Urinary bladder (tissue), 2 donors: Measurements from ENCODE around the gene ZZZ3. TPM values are rescaled to one million over a fixed set of nuclear protein-coding genes. Genes with fewer than 3 reads are reported as not detected.

Experiments used
- polyA plus RNA-seq: library from polyadenylated mRNA; stranded (reverse); fragments of 200-250 nt; gene quantifications from one replicate; pipeline ENCODE4 v1.2.3, GENCODE V29; 2013
- small RNA-seq: library from RNA; depleted of rRNA; stranded (forward); fragments of <200 nt; gene quantifications from one replicate; pipeline ENCODE3, GENCODE V24; 2014
- total RNA-seq: library from RNA; depleted of rRNA; stranded (reverse); fragments of >200 nt; gene quantifications from one replicate; pipeline ENCODE4 v1.2.3, GENCODE V29; 2014
- donor health status: healthy.

ZZZ3 gene
- total and polyA plus RNA-seq, 2 donors: 20.0 to 171 TPM

Small RNAs within 50 kb of the gene (small RNA-seq; reads per million reads assigned to genes)
- gene RN7SL370P: not detected

Other genes starting within 250 kb of the ZZZ3 start
- 193 TPM for gene USP33, start 77.2 kb upstream of the ZZZ3 start, total RNA-seq
- gene USP33, start 77.2 kb upstream of the ZZZ3 start, polyA plus RNA-seq: 26.9 TPM
- 30.2 TPM for gene MIGA1, start 97.0 kb upstream of the ZZZ3 start, total RNA-seq
- 8.7 TPM for gene MIGA1, start 97.0 kb upstream of the ZZZ3 start, polyA plus RNA-seq
- 34.0 TPM for gene NEXN, start 206.0 kb upstream of the ZZZ3 start, total RNA-seq
- 86.1 TPM for gene NEXN, start 206.0 kb upstream of the ZZZ3 start, polyA plus RNA-seq